Measurements from ENCODE around the gene HIC1.
"Not testable (repeated sequence)": the region's sequence is repeated elsewhere in the genome, so short reads cannot be mapped to it uniquely, and the experiment has no call there.

HIC1 gene, protein sequence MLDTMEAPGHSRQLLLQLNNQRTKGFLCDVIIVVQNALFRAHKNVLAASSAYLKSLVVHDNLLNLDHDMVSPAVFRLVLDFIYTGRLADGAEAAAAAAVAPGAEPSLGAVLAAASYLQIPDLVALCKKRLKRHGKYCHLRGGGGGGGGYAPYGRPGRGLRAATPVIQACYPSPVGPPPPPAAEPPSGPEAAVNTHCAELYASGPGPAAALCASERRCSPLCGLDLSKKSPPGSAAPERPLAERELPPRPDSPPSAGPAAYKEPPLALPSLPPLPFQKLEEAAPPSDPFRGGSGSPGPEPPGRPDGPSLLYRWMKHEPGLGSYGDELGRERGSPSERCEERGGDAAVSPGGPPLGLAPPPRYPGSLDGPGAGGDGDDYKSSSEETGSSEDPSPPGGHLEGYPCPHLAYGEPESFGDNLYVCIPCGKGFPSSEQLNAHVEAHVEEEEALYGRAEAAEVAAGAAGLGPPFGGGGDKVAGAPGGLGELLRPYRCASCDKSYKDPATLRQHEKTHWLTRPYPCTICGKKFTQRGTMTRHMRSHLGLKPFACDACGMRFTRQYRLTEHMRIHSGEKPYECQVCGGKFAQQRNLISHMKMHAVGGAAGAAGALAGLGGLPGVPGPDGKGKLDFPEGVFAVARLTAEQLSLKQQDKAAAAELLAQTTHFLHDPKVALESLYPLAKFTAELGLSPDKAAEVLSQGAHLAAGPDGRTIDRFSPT

DNA sequence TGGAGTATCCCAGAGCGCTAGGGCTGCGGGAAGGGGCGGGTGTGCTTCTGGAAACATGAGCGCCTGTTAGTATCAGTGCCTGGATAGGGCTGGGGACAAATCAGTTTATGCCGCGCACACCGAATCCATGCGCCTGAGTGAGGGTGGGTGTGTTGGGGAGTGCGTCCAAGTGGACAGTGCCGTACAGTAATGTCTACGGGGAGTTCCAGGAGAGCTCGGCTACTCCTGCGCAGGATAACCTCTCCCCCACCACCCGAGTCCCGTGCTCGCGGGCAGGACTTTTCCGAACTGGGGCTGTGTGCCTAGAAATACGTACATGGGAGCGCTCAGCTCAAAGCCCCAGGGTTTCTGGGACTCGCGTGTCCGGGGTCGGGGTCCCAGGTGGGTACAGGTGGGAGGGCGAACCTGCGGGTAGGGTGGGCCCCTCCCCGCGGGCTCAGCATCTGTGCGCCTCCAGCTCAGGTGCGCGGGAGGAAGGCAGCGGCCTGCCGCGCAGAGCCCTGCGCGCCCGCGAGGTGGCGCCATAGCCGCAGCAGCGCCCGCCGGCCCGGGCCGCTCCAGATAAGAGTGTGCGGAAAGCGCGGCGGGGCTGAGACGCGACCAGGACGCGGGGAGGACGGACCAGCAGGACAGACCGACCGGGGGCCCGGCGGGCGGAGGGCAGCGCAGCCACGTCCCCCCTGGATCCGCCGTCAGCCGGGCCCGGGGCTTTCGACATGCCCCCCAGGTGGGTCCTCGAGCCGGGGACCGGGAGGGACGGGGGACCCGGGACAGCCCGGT, at the start of gene HIC1:
Gene HIC1, plus strand, starts transcription at position 592 of the 780 bp plus-strand sequence. CDS start 1,588 bp downstream, outside the sequence.
- peak; percentile 77 for DNase-seq

DNA sequence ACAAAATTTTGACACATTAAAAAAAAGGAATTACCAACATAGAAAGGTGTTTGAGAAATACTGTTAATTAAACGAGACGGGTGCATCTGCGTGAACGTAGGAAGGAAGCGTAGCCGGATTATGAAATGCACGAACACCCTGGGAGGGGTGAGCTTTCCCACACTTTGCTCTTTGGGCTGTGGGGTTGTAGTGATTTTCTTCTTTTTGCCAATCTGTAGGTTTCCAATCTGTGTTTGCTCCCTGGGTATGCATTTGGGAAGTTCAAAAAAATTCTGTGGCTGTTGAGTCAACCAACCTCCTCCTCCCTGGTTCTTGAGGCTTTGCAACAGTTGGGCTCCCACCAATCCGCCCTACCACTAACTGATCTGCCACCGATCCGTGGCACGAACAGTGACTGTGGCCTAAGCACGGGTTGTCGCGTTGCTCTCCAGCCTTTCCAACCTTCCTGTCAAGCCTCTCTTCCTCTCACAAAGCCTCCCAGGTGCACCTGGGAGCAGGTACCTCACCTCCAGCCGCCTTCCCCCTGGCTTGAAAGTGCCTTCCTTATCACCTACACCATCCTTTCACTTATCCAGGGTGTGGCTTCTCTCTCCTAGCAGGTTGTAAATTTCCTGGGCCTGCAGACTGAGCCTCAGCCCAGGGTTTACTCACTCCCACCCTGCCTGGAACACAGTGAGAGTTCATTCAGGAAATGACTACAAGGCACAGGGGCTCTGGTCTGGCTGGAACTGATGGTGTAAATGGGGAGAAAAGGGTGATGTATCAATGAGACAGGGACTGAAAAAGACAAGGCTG, 46.4 kb upstream of the HIC1 start:
- no peak for DNase-seq

DNA sequence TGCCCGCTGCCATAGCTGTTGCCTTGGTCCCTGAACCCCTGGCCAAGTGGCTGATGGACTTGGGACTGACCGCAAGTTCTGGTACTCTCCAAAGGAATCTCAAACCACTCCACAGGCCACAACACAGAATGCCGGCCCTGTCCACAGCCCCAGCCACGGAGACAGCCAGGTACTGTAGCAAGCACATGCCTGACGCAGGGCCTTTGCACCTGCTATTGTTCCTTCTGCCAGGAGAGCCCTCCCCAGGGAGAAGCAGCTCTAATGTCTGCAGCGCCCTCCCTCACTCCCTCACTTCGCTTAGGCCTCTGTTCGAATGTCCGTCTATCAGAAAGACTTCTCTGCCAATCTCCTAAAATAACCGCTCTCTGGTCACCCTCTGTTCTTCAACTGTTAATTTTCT, 45.2 kb upstream of the HIC1 start:
- no peak for DNase-seq

DNA sequence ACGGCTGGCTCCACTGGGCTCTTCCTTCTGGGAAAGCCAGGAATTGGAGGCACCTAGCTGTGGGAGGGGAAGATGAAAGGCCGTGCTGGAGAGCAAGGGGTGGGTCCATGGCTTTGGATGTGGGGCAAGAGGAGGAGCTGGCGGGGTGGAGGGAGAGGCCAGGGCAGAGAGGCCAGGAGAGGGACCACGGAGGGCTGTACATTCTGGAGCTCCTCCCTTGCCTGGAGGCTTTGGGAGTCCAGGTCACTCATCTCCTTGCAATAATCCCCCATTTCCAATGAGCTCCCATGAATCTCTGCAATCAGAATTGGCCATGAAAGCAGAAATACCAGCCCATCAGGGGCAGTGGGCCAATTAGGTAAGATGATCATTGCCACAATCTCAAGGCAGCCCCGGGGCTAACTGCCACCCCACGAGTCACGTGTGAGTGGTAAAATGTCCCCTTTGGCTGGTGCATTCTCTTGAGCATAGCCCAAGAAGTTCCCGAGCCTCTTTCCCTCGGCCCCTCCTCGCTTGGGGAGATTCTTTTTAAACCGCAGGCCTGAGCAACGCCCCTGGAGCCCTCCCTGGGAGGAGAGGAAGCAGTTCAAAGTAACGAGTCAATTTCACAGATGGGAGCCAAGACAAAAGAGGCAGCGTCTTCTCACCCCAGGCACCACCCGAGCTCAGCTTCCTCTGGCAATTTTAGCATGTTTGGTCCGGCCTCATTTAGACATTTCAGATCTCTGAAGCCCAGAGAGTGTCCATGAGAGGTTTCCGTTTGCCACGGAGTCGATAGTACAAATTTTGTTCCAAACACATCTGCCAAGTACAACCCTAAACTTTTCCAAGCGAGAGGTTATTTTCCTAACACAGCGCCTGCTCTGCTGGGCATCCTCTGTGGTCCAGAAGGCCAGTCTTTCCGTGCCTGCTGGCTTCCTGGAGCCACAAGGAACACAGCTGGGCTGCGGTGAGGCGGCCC, 43.2 kb upstream of the HIC1 start:
- no peak for DNase-seq

DNA sequence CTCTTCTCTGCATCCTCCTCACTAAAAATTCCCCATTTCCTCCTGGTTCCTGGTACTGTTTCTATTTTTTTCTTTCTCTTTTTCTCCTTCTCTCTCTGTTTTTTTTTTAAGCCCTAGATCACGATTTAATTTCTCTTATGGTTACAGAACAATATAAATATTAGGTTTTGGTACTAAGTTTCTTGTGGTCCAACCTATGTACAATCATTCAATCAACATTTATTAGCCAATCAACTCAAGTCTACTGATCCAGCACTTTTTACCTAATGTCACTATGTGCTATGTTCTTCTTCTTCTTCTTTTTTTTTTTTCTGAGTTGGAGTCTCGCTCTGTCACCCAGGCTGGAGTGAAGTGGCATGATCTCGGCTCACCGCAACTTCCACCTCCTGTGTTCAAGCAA, 42.4 kb upstream of the HIC1 start:
- DNase-seq: no peak

DNA sequence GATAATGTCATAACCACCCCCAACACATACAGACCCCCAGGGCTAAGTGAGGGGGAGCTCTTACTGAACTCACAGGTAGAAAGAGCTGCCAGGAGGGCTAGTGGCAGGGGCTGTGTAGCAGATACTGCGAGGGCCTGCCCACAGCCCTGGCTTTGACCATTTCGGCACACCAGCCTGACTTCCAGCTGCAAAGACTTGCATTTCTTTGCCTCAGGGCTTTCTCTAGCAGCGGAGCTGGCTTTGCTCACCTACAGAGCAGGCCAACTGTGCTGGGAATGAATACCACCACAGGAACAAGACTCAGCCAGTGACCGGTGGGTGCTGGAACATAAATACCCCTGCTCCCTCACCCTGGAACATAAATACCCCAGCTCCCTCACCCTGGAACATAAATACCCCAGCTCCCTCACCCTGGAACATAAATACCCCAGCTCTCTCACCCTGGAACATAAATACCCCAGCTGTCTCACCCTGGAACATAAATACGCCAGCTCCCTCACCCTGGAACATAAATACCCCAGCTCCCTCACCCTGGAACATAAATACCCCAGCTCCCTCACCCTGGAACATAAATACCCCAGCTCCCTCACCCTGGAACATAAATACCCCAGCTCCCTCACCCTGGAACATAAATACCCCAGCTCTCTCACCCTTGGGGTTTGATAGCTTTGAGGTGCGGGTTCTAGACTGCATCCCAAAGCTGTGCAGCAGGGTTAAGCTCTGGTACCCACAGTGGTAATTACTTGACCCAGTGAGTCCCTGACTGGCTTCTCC, 41.5 kb upstream of the HIC1 start:
- DNase-seq: not testable (repeated sequence)

DNA sequence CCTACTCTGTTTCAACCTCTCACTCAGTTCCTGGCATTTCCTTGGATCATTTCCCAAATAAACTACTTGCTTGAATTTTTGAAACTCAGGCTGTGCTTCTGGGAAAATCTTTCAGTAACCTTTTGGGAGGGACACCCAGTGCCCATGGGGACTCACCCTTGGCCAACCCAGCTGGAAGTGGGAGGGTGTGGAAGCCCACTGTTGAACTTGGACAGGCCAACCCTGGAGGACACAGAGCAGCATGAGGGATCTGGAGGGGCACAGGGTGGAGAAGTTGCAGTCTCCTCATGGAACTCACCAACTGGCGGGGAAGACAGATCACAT, 40.9 kb upstream of the HIC1 start:
- DNase-seq: no peak

DNA sequence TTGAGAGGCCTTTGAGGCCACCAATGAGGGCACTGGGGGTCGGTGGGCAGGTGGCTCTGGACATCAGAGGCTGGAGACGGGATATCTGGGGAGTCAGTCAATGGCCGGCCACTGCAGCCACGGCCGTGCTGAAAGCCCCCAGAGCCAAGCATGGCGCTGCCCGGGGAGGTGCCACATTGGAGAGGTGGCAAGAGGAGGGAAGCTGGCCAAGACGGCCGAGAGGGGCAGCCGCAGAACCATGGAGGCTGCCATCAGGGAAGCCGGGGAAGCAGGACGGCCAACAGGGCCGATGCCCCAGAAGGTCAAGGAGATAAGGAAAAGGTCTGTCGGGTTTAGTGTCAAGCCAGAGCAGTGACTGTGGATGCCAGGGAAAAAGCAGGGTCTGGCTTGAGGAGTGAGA, 39.6 kb upstream of the HIC1 start:
- DNase-seq: no peak

DNA sequence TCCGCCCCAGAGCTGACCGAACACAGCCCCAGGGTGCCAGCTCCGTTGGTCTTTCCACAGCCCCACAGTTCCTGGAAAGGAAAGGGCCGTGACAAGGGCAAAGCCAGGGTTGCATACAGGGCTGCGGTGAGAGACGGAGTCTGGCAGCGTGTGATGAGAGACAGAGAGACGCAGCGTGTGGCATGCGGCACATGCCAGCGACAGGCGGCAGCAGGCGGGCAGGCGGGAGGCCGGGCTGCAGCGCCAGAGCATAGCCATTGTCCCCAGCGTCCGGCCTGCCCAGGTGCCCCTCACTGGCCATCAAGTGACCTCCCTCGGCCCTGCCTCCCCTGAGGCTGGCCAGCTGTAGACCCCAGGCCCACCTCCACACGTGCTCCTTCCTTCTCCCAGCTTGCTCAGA, 38.4 kb upstream of the HIC1 start:
- no peak for DNase-seq

DNA sequence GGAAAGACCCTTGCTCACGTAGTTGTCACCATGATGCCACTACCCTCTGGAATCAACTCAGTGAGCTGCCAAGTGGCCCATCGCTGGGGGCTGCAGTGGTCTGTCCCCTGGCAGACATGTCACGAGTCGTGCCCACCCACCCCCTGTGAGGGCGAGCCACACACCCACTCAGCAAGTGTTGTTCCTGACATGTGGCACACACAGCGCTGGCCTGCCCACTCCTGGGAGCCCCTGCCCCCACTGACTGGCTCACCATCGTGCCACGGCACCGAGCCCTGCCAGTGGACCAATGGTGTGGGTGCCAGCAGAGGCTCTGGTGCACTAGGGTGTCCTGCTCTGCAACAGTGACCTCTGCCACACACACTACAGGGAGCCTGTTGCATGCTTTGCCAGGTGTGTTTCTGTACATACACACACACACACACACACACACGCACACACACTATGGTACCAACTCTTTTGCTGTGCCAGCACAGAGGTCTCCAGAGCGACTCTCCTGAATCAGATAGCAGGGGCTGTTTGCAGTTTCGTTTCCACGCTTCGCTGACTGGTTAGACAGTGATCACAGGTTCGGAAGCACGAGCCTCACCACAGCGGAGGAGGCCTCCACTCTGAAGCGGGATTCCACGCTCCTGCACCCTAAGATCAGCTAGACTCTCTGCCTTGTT, 37.5 kb upstream of the HIC1 start:
- no peak for DNase-seq

DNA sequence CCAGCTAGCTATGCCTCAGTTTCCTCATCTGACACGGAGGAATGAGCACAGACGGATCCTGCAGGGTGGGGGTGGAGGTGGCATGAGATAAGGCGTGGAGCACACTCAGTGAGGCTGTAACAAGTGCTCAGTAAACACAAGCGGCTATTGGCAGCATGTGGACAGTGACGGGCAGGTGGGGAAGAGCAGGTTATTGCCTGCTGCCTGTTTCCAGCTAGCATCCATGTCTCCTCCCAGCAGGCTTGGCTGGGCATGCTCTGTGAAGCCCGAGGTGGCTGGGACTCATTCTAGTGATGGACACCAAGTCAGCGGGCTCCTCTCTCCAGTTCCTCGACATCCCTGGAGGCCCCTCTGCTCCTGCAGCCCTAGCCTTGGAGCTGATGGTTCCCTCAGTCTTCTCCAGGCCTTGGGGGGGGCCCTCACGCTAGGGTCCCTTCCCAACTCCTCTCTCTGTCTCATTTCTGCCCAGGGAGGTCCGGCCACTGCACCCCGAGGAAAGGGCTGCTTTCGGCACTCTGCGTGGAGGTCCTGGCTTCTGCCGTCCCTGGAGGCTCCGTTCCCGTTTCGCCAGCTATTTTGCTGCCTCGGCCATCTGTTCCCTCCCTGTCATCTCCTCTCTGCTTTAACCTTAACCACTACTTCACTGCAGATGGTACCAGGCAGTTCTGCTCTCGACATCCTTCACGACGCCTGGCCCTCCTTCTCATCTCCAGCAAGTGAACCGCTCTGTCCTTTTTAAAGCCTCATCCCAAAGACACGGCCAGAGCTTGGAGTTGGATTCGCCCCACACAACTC, 36.0 kb upstream of the HIC1 start:
- DNase-seq: no peak

DNA sequence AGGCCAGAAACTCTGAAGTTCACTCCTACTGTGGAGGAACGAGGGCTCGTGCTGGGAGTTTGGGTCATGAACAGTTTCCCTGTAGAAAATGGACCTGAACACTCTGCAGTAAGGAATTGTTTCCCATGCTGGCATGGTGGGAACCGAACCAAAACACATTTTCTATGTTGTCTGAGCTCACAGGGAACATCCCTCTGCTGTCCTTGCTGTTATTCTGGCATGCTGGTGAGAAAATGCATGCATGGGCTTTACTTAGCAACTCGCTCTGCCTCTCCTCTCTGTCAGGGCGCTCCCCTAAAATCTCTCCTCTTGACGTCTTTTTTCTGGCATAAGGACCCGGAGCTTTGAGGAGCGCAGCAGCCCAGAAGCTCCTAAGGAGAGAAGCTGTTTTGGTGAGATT, 35.2 kb upstream of the HIC1 start:
- DNase-seq: no peak

DNA sequence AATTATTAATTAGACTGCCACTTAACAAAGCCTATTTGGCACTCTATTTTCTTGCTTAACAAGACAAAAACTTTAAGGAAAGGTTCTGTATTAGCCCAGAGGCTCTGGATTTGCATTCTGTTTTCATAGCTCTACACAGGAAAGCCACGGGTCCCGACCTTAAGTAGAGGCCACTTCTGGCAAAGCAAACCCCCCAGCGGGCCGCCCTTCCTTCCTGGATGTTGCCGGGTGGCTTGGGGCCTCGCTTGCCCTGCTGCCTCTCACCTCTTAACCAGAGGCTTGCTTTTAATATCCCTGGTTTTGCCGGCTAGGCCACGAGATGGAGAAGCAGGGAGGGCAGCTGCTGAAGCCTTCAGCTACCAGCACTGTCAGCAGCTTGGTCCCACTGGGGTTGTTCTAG, 34.2 kb upstream of the HIC1 start:
- DNase-seq: no peak

DNA sequence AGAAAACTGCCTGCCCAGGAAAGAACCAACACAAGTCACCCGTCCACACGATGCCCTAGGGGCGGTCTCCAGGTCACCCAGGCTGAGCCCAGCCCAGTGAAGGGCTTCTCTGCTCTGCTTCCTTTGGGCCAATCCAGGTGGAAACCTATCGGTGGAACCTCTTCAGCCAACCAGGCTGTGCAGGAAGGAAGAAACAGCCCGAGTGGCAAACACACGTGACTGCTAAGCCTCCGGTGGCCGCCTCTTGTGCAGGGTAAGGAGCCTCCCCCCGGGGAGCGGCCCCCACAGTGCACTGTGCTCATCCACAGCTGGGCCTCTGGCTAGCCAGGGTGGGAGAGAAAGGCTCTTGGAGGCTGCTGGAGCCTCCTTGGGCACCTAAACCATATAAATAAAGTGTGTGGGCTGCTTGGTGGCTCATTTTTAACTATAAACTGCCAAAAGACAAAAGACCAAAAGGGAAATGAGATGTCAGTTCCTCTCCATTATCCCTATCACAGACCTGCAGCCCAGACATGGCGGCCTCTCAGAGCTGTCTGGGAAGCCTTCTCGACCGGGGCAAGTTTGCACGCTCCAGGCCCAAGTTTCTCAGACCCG, 32.2 kb upstream of the HIC1 start:
- no peak for DNase-seq

DNA sequence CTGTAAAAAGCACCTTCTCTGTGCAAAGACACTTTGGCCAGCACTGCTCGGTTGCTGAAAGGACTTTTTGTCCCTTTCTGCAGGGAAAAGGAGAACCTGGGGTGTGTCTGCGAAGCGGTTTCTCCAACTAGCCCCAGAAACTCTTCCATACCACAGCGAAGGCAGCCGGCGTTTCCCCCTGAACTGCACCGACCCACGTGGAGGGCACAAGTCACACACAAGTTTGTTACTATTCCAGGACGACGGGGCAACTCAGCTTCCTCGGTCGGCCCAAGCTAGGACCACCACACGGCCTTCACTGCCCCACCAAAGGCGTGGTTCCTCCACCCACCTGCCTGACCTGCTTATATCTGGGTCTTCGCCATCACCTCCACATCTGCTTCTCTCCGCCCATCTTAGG, 31.6 kb upstream of the HIC1 start:
- no peak for DNase-seq

DNA sequence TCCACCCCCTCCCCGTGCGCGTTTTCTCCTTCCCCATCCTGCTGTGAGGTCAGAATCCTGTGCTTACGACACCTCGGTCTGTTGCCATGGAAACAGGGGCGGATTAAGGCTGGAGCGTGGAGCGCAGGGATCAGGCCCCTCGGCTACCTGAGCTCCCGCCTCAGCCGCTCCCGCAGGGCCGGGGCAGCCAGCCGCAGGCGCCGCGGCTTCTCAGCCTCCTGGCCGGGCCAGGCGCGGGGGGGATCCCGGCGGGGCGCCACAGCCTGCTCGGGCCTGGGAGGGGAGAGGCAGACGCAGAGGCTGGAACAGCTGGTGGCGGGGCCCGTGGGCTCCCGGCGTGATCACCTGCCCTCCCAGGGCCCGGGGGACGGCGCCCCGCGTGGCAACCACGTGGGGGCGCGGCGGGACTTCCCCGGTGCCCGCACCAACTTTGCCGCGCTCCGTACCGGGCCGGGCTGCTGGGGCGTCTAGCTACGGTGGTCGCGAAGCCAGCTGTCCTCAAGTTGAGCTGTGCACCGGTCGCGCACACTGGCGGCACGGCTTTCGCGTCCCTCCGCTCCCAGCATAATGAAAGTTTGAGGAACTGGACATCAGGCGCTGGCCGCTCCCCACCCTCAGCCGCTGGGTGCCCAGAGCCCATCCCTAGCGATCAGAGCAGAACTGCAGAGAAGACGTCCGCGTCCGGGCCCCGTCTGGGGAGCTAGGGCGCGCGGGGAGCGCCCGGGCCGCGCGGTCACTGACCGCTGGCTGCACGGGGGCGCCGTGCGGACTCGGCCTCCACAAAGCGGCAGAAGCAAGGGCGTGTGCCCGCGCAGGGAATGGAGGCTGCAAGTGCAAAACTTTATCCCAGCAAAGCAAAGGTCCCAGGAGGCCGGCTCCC, 31.0 kb upstream of the HIC1 start:
- peak; percentile 68 for DNase-seq

DNA sequence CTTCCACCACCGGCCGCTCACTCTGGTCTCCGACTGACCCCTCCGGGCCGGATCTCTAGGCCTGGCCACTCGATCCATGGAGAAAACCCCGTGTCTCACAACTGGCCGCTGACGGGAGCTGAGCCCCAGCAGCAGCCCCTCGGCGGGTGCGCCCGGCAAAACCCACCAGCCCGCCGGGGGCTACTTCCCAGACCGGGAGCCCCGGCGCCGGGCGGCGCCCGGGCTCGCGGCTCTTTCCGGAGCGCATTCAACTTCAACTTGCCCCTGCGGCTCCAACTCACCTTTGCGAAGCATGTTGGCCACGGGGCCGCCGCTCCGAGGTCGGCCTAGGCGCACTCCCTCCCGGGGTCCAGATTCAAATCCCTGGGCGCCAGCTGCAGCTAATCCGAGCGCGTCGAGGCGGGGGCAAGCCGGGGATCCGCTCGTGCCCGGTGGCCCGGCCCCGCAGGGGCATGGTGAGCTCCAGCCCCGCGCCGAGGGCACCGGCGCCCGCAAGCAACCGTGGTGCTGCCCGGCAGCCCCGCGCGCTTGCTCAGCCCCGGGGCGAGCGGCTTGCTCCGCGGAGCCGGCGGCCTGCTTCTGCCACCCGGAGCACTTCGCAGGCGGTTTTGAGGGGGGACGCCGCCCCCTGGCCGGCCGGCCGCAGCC, 30.2 kb upstream of the HIC1 start:
- no peak for DNase-seq

DNA sequence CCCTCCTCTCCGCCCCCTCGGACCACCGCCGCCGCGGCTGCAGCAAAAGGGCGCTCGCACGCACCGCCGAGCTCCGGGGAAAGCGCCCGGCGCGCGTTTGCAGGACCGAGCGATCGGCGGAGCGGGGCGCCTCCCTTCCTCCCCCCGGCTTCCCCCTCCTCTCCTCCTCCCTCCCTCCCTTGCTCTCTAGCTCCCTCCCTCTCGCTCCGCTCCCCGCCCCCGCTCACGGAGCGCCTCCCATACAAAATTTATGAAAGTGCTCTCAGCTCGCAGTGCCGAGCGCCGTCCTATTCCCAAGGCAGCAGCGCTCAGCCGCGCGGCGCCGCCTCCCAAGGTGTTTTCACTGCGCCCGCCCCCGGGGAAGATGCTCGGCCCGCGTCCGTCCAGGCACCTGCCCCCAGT, 29.7 kb upstream of the HIC1 start, which contains the start of gene RTN4RL1:
Gene RTN4RL1, minus strand, starts transcription at position 115 of the 402 bp plus-strand sequence. CDS start 469 bp downstream, outside the sequence.
- peak; percentile 72 for DNase-seq
